ENCODE measurements around the gene JUN.

JUN gene

DNA sequence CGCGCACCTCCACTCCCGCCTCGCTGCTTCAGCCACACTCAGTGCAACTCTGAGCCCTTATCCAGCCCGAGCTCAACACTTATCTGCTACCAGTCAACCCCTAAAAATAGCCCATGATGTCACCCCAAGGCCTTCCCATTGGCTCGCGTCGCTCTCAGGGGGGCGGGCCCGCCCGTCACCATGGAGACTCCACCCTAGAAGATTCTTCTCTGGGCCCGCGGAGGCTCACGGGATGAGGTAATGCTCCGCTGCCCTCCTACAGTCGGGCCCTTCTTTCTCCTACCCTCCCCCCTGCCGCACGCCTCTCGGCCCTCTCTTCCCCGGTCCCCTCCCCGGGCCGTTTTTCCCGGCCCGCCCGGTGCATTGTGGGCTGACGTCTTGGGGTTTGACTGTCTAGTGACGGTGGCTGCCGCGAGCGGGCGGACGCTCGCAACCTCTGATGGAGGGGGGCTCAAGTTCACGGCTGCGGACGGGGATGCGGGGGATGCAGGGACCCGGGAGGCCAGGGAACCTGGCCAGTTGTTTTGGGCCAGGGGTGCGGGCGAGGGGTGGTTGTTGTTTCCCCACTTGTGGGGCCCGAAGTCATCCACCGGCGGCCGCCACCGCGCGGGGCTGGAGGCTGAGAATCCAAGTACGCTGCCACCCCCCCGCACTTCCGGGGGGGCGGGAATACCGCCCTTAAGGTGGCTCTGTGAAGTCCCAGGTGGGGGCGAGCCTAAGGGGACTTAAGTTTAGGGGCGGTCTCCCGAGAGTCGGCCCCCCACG is at the start of gene JUN:
Gene JUN (minus strand): TSS at position 55 of the 765 bp plus-strand sequence. CDS start 977 bp downstream, outside the sequence.
- DNase-seq (ENCODE audit: low read depth), result peak; percentile 100
- TF ChIP-seq, protein P1, sequence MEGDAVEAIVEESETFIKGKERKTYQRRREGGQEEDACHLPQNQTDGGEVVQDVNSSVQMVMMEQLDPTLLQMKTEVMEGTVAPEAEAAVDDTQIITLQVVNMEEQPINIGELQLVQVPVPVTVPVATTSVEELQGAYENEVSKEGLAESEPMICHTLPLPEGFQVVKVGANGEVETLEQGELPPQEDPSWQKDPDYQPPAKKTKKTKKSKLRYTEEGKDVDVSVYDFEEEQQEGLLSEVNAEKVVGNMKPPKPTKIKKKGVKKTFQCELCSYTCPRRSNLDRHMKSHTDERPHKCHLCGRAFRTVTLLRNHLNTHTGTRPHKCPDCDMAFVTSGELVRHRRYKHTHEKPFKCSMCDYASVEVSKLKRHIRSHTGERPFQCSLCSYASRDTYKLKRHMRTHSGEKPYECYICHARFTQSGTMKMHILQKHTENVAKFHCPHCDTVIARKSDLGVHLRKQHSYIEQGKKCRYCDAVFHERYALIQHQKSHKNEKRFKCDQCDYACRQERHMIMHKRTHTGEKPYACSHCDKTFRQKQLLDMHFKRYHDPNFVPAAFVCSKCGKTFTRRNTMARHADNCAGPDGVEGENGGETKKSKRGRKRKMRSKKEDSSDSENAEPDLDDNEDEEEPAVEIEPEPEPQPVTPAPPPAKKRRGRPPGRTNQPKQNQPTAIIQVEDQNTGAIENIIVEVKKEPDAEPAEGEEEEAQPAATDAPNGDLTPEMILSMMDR (IDR thresholded peaks at IDR 0.05; ENCODE audit: low read length, missing control alignments), result peak; percentile 2
- peak within 1 kb of the TSS; percentile 96 for H3K4me3 ChIP-seq (replicated peaks; ENCODE audit: low read depth, low read length)

DNA sequence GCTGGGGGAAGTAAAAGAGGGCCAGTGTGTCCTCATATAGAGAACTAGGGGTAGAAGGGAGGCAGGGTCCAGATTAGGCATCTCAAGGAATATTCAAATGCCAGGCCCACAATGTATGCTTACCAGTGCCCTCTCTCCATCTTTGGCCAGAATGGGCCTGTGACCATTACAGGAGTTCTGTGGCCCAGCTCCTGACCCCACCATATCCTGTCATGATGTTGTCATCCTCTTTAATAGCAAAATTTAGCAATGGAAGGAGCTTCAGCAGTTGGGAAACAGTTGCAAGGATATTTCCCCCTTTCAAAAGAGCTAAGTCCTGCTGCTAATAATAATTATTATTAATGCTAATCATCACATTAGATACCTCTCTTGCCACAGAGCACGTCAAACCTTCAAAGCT is 49.3 kb upstream of the JUN start:
- TF ChIP-seq, protein P1 (IDR thresholded peaks at IDR 0.05; ENCODE audit: low read length, missing control alignments), result no peak
- DNase-seq (ENCODE audit: low read depth), result no peak

DNA sequence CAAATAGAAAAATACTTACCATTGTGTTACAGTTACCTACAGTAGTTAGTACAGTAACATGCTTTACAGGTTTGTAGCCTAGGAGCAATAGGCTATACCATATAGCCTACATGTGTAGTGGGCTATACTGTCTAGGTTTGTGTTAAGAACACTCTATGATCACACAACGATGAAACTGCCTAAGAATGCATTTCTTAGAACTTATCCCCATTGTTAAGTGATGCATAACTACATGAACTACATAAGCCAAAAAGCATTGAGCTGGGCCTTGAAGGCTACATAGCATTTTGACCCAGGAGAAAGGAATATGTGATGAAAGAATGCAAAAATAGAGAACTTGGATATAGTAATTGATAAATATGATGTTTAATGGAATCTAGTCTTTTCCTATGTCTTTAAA is 46.4 kb upstream of the JUN start:
- H3K4me3 ChIP-seq (replicated peaks; ENCODE audit: low read depth, low read length), result no peak overlapping the region
- no peak for DNase-seq (ENCODE audit: low read depth)
- TF ChIP-seq, protein P1 (IDR thresholded peaks at IDR 0.05; ENCODE audit: low read length, missing control alignments), result no peak

More for the DNA sequence above, 49.3 kb upstream of the JUN start:
- H3K4me3 ChIP-seq (replicated peaks; ENCODE audit: low read depth, low read length), result no peak overlapping the region

DNA sequence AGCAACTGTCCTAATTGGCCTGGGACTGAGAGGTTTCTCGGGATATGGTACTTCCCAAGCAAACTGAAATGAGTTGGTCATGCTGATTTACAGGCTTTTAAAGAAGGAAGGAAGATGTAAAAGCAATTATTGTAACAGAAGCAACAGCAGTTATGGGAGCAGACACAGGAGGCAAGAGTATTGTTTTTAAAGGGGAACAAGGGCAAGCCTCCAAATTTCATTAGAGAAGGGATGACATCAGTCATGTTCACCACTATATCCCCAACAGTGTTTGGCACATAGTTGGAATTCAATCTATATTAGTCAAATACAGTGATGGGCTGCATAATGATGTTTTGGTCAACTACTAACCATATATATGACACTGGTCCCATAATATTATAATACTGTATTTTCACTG is 46.0 kb upstream of the JUN start:
- H3K4me3 ChIP-seq (replicated peaks; ENCODE audit: low read depth, low read length), result no peak overlapping the region
- TF ChIP-seq, protein P1 (IDR thresholded peaks at IDR 0.05; ENCODE audit: low read length, missing control alignments), result no peak
- DNase-seq (ENCODE audit: low read depth), result no peak

DNA sequence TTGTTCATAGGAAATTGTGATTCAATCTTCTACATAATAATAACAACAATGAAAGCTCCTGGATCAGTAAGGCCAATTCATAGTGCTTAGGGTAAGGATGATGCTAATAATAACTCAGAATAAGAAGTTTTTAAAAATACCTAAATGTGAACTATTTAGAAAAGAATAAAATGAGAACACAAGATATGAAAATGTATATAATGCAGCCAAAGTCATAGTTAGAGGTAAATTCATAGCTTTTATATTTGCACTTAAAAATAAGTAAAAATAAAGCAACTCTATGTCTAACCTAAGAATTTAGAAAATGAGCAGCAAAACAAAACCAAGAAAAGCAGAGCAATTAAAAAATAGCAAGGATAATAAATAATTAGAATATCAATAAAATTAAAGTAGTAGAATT is 43.5 kb upstream of the JUN start:
- no peak for DNase-seq (ENCODE audit: low read depth)
- TF ChIP-seq, protein P1 (IDR thresholded peaks at IDR 0.05; ENCODE audit: low read length, missing control alignments), result no peak
- no peak overlapping the region for H3K4me3 ChIP-seq (replicated peaks; ENCODE audit: low read depth, low read length)

DNA sequence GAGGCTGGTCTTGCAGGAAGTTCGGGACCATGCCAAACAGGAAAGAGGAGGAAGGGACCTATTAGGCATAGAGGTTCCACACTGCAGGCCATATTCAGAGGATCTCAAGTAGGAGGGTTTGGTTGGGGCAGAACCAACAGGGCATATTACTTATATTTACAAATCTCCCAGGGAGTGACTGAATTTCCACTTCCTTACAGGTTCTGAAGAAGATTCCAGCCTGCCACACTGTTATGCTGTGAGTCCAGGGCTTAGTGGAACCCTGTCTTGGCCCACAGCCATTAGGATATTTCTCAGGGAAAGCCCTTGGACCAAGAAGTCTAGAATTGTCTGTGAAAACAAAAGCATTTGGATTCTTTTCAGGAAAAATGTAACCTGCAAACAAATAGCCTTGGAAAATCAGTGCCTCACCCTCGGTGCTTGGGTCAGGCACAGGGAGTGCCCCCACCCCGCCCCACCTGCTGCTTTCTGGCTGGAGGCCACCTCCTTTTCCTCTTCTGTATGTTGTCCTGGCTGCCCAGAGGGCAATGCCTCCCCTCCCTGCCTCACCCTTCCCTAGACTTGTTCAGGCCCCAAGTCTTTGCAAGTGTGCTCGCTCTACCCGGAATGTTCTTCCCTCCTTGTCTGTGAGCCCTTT is 41.0 kb upstream of the JUN start:
- TF ChIP-seq, protein P1 (IDR thresholded peaks at IDR 0.05; ENCODE audit: low read length, missing control alignments), result no peak
- peak; percentile 23 for DNase-seq (ENCODE audit: low read depth)
- no peak overlapping the region for H3K4me3 ChIP-seq (replicated peaks; ENCODE audit: low read depth, low read length)

Data from fibroblast of pulmonary artery (primary cell).